HL-60 (cell line): Measurements from ENCODE around the gene GNAT2.

Experiments
- DNase-seq, 2 experiments: peaks; one replicate each; pipeline ENCODE4 v3.0.0-alpha.2; 2010 to 2020; ENCODE audit warnings: low read depth in 1 of 2, low spot score in 1 of 2
- H3K27ac ChIP-seq: fragments of 250-450 bp; sonication (Bioruptor Pico); replicated peaks from 2 replicates; pipeline ENCODE4 v1.5.1; 2020; ENCODE audit warnings: mild to moderate bottlenecking, moderate library complexity
- H3K27me3 ChIP-seq: fragments of 250-450 bp; sonication (Bioruptor Pico); 2 replicates; pipeline ENCODE4 v1.5.1; 2021; ENCODE audit warnings: mild to moderate bottlenecking, moderate library complexity; ENCODE audit not compliant: insufficient read depth, poor library complexity, severe bottlenecking
- H3K4me3 ChIP-seq: replicated peaks from 2 replicates; pipeline ENCODE4 v1.5.1; 2011; ENCODE audit warnings: mild to moderate bottlenecking, control low read depth, low read length; ENCODE audit not compliant: insufficient read depth
- CTCF ChIP-seq: IDR thresholded peaks from one replicate; pipeline ENCODE4 v1.5.1; 2011; ENCODE audit warnings: low read length, control low read depth, inconsistent platforms; ENCODE audit not compliant: insufficient read depth
- GABPA ChIP-seq: IDR thresholded peaks from 2 replicates; pipeline ENCODE4 v1.6.1; 2012; ENCODE audit warnings: low read depth
- POLR2AphosphoS5 ChIP-seq: IDR thresholded peaks from 2 replicates; pipeline ENCODE4 v1.6.1; 2012; ENCODE audit warnings: low read depth
- SPI1 ChIP-seq: IDR thresholded peaks from 2 replicates; pipeline ENCODE4 v1.6.1; 2012; ENCODE audit warnings: low read depth, mild to moderate bottlenecking, borderline replicate concordance
- TF ChIP-seq, protein P1 (sequence below): IDR thresholded peaks from 2 replicates; pipeline ENCODE4 v1.6.1; 2012; ENCODE audit warnings: low read depth; ENCODE audit not compliant: insufficient replicate concordance

GNAT2 gene

DNA sequence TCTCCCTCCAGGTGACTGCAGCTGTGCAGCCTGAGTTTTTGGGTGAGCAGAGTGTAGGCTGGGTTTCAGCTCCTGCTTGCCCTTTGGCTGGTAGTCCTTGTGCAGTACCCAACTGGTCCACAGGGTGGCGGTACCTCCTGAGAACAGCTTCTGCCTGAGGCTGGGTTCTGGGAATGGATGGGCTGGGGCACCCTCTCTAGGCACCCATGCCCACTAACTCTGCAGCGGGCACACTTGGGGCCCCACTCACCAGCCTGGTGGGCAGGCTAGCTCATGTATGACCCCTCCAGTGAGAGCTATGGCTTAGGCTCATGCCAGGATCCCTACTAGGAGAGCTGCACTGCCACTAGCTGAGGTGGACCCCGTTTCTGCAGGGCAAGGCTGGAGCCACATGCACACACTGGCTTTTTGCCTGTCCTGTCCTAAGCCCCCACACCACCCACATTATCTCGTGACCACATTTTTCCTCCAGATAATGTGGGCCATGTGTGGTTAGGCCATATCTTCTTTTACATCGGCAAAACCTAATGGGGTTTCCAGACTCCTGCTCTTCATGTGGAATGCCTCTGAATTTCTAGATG, 21.0 kb upstream of the GNAT2 start:
- peak in 1 of 2 experiments; percentile 84 for DNase-seq
- peak; percentile 97 for TF ChIP-seq CTCF
- no peak for TF ChIP-seq POLR2AphosphoS5
- Histone ChIP-seq H3K27me3 (no peaks in the 10 kb centered on the region), H3K27ac (no peak overlapping the region), H3K4me3 (no peak overlapping the region)

GRCh38 chr1:109639841-109640184, 20.4 kb upstream of the GNAT2 start:
- H3K27me3 ChIP-seq: no peaks in the 10 kb centered on the region
- H3K27ac ChIP-seq: no peak overlapping the region
- TF ChIP-seq SPI1: no peak
- TF ChIP-seq CTCF: no peak
- TF ChIP-seq, protein P1, sequence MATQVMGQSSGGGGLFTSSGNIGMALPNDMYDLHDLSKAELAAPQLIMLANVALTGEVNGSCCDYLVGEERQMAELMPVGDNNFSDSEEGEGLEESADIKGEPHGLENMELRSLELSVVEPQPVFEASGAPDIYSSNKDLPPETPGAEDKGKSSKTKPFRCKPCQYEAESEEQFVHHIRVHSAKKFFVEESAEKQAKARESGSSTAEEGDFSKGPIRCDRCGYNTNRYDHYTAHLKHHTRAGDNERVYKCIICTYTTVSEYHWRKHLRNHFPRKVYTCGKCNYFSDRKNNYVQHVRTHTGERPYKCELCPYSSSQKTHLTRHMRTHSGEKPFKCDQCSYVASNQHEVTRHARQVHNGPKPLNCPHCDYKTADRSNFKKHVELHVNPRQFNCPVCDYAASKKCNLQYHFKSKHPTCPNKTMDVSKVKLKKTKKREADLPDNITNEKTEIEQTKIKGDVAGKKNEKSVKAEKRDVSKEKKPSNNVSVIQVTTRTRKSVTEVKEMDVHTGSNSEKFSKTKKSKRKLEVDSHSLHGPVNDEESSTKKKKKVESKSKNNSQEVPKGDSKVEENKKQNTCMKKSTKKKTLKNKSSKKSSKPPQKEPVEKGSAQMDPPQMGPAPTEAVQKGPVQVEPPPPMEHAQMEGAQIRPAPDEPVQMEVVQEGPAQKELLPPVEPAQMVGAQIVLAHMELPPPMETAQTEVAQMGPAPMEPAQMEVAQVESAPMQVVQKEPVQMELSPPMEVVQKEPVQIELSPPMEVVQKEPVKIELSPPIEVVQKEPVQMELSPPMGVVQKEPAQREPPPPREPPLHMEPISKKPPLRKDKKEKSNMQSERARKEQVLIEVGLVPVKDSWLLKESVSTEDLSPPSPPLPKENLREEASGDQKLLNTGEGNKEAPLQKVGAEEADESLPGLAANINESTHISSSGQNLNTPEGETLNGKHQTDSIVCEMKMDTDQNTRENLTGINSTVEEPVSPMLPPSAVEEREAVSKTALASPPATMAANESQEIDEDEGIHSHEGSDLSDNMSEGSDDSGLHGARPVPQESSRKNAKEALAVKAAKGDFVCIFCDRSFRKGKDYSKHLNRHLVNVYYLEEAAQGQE: no peak
- TF ChIP-seq POLR2AphosphoS5: no peak
- no peak for TF ChIP-seq GABPA
- peak in 1 of 2 experiments; percentile 0 for DNase-seq
- H3K4me3 ChIP-seq: no peak overlapping the region

GRCh38 chr1:109639063-109639840, 19.8 kb upstream of the GNAT2 start:
- TF ChIP-seq POLR2AphosphoS5 (no peak), GABPA (no peak), SPI1 (no peak), CTCF (no peak)
- TF ChIP-seq, protein P1: no peak
- no peak overlapping the region for H3K27ac ChIP-seq

GRCh38 chr1:109637446-109637845, 18.0 kb upstream of the GNAT2 start:
- peak in 1 of 2 experiments; percentile 0 for DNase-seq
- no peak overlapping the region for H3K27ac ChIP-seq
- no peaks in the 10 kb centered on the region for H3K27me3 ChIP-seq
- TF ChIP-seq CTCF (no peak), SPI1 (no peak), GABPA (no peak), POLR2AphosphoS5 (no peak)
- TF ChIP-seq, protein P1: no peak
- no peak overlapping the region for H3K4me3 ChIP-seq

More at GRCh38 chr1:109639063-109639840, 19.8 kb upstream of the GNAT2 start:
- DNase-seq: peak in 1 of 2 experiments; percentile 0
- Histone ChIP-seq H3K4me3 (no peak overlapping the region), H3K27me3 (no peaks in the 10 kb centered on the region)
